ENCODE data around the gene FARP1. TPM values are rescaled to one million over a fixed set of nuclear protein-coding genes. Genes with fewer than 3 reads are reported as not detected.

The FARP1 gene
- total and polyA plus RNA-seq, 2 of the 8 experiments (the other 6 are each of a cell fraction or from before 2014, with no cell fraction given), result 24.7 to 104 TPM

GRCh38 chr13:98390086-98390715, 247.3 kb downstream of the FARP1 start:
- H3K23me2 ChIP-seq (ENCODE audit: low read depth, low read length), result no peaks in the 10 kb centered on the region
- no peak overlapping the region; a peak in 1 of 7 replicates for H3K9ac ChIP-seq (replicated peaks in 1 of 4; ENCODE audit: extremely low read depth in 1 of 4, low read depth in 3 of 4, low read length in 3 of 4)
- 95% methylated on average over 11 of the region's 11 CpGs; no CpG with 5 or more reads in 1 of the 2 experiments for WGBS, 2 experiments (ENCODE audit: extremely low coverage in 1 of 2, insufficient coverage in 1 of 2, insufficient read length in 1 of 2, insufficient replicate concordance in 2 of 2, low coverage in 1 of 2, low lambda C conversion rate in 2 of 2, missing lambda C conversion rate in 1 of 2)
- no peak overlapping the region for H2AFZ ChIP-seq (ENCODE audit: low read length)
- no peaks in the 10 kb centered on the region for H3K9me3 ChIP-seq (ENCODE audit: insufficient read depth in 2 of 2, low read depth in 1 of 2, low read length in 1 of 2)
- no peaks in the 10 kb centered on the region for H3K27me3 ChIP-seq (replicated peaks in 1 of 4; ENCODE audit: control insufficient read depth in 3 of 4, extremely low read depth in 1 of 4, insufficient read depth in 3 of 4, low read length in 3 of 4)
- H3K4me3 ChIP-seq (ENCODE audit: extremely low read depth in 1 of 4, insufficient read depth in 2 of 4, low read depth in 3 of 4, low read length in 4 of 4), result no peak overlapping the region
- ChIA-PET POLR2A (ENCODE audit: partially characterized antibody) (no interaction called here), CTCF (ENCODE audit: partially characterized antibody) (interaction anchor here (1.1 to 1.9 kb wide), 2 partner anchors 8 to 10 kb away, joined by 3 to 7 read pairs; no protein-coding TSS in a partner anchor)
- H2BK20ac ChIP-seq (ENCODE audit: low read length), result no peak overlapping the region
- no peak overlapping the region for H2BK120ac ChIP-seq (replicated peaks; ENCODE audit: low read depth, low read length)
- no peak overlapping the region for H3K56ac ChIP-seq (replicated peaks; ENCODE audit: insufficient read length, low read depth, low read length)
- H3K4me1 ChIP-seq (replicated peaks in 1 of 4; ENCODE audit: control insufficient read depth in 3 of 4, insufficient read depth in 4 of 4, low read length in 3 of 4), result no peaks in the 10 kb centered on the region
- H3K4me2 ChIP-seq (ENCODE audit: insufficient read depth in 1 of 2, low read depth in 2 of 2, low read length in 2 of 2), result no peak overlapping the region
- H4K20me1 ChIP-seq (replicated peaks in 1 of 2; ENCODE audit: control insufficient read depth in 1 of 2, insufficient read depth in 2 of 2, low read length in 2 of 2), result no peaks in the 10 kb centered on the region
- no peak overlapping the region for H3K18ac ChIP-seq (ENCODE audit: extremely low read depth, low read length)
- H3K14ac ChIP-seq (ENCODE audit: insufficient read length), result no peak overlapping the region
- FAIRE-seq, result no peak
- H4K8ac ChIP-seq (ENCODE audit: extremely low read depth, insufficient read depth, low read length), result no peak overlapping the region
- H3K36me3 ChIP-seq (ENCODE audit: control insufficient read depth in 2 of 4, insufficient read depth in 4 of 4, low read length in 3 of 4), result peaks cover 2 to 39% (median 11%) of the 10 kb centered on the region in 4 experiments; a peak in 7 of 8 replicates
- no peaks in the 10 kb centered on the region for H3K79me2 ChIP-seq (ENCODE audit: control insufficient read depth in 1 of 2, insufficient read depth in 2 of 2, low read length in 2 of 2)
- no peak overlapping the region for H2BK12ac ChIP-seq (ENCODE audit: low read depth, low read length)
- DNase-seq (ENCODE audit: low read depth in 1 of 2, low spot score in 2 of 2), result no peak
- H3K27ac ChIP-seq (ENCODE audit: low read depth, low read length), result no peak overlapping the region
- H3K79me1 ChIP-seq (ENCODE audit: low read depth, low read length), result no peaks in the 10 kb centered on the region
- TF ChIP-seq PHF8 (conservative IDR thresholded peaks at IDR 0.05; ENCODE audit: low read depth, low read length) (no peak), EGR1 (IDR thresholded peaks at IDR 0.05; ENCODE audit: borderline replicate concordance, low read depth, low read length) (no peak), SP4 (IDR thresholded peaks at IDR 0.05; ENCODE audit: low read length) (no peak), MAFK (IDR thresholded peaks at IDR 0.05; ENCODE audit: low read depth, low read length) (no peak), RAD21 (IDR thresholded peaks at IDR 0.05 in 1 of 2, conservative IDR thresholded peaks at IDR 0.05 in 1 of 2; ENCODE audit: low read depth in 2 of 2, low read length in 2 of 2) (peak in 1 of 2 experiments; percentile 3; a peak in 1 of 4 replicates), RFX5 (IDR thresholded peaks at IDR 0.05; ENCODE audit: borderline replicate concordance, low read depth, low read length) (no peak)
- no peak overlapping the region for H2AK5ac ChIP-seq (ENCODE audit: low read depth, low read length)
- no peak overlapping the region for H3K4ac ChIP-seq (replicated peaks; ENCODE audit: insufficient read length, low read depth, low read length)
- no peak overlapping the region for H3K23ac ChIP-seq (ENCODE audit: insufficient read length)
- no peak overlapping the region for H4K5ac ChIP-seq (ENCODE audit: insufficient read length, low read depth, low read length)
- H2BK5ac ChIP-seq (ENCODE audit: low read depth, low read length), result no peak overlapping the region
- no peak overlapping the region for H4K91ac ChIP-seq (replicated peaks; ENCODE audit: insufficient read length, low read length)
- H2BK15ac ChIP-seq (ENCODE audit: low read length), result no peak overlapping the region

Measured in H1 (cell line).